ENCODE measurements around the gene MYO7B.

DNA sequence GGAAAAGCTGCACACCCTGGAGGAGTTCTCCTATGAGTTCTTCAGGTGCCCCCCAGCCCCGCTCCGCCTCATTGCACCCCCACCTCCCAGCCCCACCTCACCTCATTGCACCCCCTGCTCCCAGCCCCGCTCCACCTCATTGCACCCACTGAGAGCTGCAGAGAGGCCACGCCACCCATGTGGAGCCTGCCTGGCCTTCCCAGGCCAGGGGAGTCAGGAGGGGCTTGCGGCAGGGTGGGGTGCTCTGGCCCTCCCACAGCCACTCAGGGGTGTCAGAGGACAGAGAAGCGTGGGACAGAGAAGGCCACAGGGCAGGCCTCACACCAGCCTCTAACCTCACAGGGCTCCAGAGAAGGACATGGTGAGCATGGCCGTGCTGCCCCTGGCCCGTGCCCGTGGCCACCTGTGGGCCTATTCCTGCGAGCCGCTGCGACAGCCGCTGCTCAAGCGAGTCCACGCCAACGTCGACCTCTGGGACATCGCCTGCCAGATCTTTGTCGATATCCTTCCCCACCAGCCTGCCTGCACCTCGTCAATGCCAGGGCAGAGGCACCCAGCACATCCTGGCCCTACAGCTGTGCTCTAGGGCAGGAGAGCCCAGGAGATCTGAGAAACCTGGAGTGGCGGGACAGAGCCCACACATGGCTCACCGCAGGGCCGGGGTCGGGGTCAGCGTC, 95.5 kb downstream of the MYO7B start:
- TF ChIP-seq, protein P1, sequence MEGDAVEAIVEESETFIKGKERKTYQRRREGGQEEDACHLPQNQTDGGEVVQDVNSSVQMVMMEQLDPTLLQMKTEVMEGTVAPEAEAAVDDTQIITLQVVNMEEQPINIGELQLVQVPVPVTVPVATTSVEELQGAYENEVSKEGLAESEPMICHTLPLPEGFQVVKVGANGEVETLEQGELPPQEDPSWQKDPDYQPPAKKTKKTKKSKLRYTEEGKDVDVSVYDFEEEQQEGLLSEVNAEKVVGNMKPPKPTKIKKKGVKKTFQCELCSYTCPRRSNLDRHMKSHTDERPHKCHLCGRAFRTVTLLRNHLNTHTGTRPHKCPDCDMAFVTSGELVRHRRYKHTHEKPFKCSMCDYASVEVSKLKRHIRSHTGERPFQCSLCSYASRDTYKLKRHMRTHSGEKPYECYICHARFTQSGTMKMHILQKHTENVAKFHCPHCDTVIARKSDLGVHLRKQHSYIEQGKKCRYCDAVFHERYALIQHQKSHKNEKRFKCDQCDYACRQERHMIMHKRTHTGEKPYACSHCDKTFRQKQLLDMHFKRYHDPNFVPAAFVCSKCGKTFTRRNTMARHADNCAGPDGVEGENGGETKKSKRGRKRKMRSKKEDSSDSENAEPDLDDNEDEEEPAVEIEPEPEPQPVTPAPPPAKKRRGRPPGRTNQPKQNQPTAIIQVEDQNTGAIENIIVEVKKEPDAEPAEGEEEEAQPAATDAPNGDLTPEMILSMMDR (IDR thresholded peaks at IDR 0.05): no peak
- no peak for TF ChIP-seq POLR2A (IDR thresholded peaks at IDR 0.05)

Measured in uterus (tissue), 2 donors.